AG04450 (cell line): ENCODE measurements around the gene TSPO. TPM values are rescaled to one million over a fixed set of nuclear protein-coding genes. Genes with fewer than 3 reads are reported as not detected.
"Not testable (repeated sequence)": the region's sequence is repeated elsewhere in the genome, so short reads cannot be mapped to it uniquely, and the experiment has no call there.

Source experiments
- CTCF ChIA-PET: fragments of 300-600, 350-600 bp; formaldehyde crosslinking; extraction: SDS; loops from one replicate; lab custom pipeline; 2022; ENCODE audit warnings: antibody characterized with exemption, inconsistent platforms; lab: Charles Lee
- POLR2A ChIA-PET: fragments of 350-600 bp; formaldehyde crosslinking; extraction: SDS; loops from one replicate; lab custom pipeline; 2021; ENCODE audit warnings: antibody characterized with exemption, inconsistent platforms; lab: Yijun Ruan, JAX
- DNase-seq: peaks from one replicate; pipeline ENCODE4 v3.0.0-alpha.2; 2011; ENCODE audit warnings: low read depth, low spot score
- H3K27ac ChIP-seq: one replicate; pipeline ENCODE4 v1.5.1; 2012; ENCODE audit warnings: low read depth, low read length, control low read depth
- H3K27me3 ChIP-seq: one replicate; pipeline ENCODE4 v1.6.0; 2012; ENCODE audit warnings: low read length; ENCODE audit not compliant: control insufficient read depth, insufficient read depth
- H3K4me3 ChIP-seq: 2 replicates; pipeline ENCODE4 v1.5.1; 2011; ENCODE audit warnings: mild to moderate bottlenecking, low read depth, low read length, control low read depth
- H3K9me3 ChIP-seq: 2 replicates; pipeline ENCODE4 v1.5.1; 2012; ENCODE audit warnings: low read length; ENCODE audit not compliant: control insufficient read depth, insufficient read depth
- polyA plus RNA-seq: library from polyadenylated mRNA; depleted of rRNA; stranded (reverse); fragments of >200 nt; gene quantifications from 2 replicates; pipeline ENCODE4 v1.2.3, GENCODE V29; 2011
- TF ChIP-seq, protein P1 (sequence below): IDR thresholded peaks from 2 replicates; pipeline ENCODE4 v1.5.1; 2011; ENCODE audit warnings: low read depth, low read length, control low read depth, inconsistent platforms

The TSPO gene
- polyA plus RNA-seq, 1 experiment, result 107 TPM

DNA sequence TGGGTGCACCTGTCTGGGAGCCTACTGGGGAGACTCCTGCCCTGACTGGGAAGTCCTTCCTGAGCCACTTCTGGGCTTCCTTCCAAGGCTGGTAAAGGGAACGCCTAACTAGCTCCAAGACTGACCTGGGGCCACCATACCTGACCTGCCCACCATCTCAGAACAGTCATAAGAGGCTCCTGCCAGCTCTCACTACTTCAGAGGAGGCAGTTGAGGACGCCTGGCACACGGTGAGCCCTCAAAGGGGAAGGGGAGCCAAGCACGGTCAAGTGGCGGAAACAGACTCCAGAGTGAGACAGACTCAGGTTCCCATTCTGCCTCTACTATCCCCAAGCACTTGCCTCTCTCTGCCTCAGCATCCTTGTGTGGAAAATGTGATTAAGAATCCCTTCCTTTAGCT lies 15.8 kb upstream of the TSPO start:
- Histone ChIP-seq H3K4me3 (no peak overlapping the region), H3K9me3 (no peaks in the 10 kb centered on the region), H3K27me3 (no peaks in the 10 kb centered on the region), H3K27ac (no peak overlapping the region)
- TF ChIP-seq, protein P1, sequence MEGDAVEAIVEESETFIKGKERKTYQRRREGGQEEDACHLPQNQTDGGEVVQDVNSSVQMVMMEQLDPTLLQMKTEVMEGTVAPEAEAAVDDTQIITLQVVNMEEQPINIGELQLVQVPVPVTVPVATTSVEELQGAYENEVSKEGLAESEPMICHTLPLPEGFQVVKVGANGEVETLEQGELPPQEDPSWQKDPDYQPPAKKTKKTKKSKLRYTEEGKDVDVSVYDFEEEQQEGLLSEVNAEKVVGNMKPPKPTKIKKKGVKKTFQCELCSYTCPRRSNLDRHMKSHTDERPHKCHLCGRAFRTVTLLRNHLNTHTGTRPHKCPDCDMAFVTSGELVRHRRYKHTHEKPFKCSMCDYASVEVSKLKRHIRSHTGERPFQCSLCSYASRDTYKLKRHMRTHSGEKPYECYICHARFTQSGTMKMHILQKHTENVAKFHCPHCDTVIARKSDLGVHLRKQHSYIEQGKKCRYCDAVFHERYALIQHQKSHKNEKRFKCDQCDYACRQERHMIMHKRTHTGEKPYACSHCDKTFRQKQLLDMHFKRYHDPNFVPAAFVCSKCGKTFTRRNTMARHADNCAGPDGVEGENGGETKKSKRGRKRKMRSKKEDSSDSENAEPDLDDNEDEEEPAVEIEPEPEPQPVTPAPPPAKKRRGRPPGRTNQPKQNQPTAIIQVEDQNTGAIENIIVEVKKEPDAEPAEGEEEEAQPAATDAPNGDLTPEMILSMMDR, result no peak
- CTCF ChIA-PET, result no interaction called here
- POLR2A ChIA-PET, result no interaction called here
- no peak for DNase-seq

DNA sequence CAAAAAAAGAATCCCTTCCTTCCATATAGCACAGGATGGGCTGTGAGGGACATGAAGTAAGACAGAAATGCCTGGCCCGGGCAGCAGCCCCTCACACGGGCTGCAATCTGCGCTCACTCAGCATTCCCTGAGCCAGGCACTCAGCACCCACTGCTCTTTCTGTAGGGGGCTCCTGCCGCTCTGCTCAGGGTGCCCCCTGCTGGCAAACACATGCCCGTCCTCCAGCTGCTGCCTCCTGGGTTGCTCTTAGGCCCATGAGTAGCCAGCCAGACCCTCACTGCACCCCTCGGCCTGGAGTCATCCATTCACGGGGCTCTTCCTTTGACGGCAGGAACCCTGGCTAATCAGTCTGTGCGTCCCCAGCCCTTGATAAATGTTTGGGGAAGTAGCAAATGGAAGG lies 15.1 kb upstream of the TSPO start:
- ChIA-PET POLR2A (no interaction called here), CTCF (no interaction called here)
- Histone ChIP-seq H3K4me3 (no peak overlapping the region), H3K27me3 (no peaks in the 10 kb centered on the region), H3K27ac (no peak overlapping the region), H3K9me3 (no peaks in the 10 kb centered on the region)
- no peak for DNase-seq
- TF ChIP-seq, protein P1, result peak; percentile 59

DNA sequence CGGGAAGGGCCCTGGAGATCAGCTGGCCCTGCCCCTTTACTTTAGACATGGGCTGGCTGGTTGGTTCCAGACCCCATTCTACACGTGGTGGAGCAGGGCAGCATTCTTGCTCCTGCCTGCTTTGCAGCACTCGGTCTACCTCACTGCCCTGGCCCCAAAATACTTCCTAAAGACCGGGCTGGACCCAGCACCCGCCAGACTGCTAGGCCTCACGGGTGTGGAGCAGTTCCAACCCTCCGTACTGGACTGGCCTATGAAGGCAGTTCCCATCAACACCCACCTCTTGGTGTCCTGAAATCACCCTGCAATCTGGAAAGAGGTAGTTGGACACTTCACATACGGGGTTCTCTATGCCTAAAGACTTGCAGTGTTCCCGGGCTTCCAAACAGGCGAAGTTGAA lies 14.6 kb upstream of the TSPO start:
- no peaks in the 10 kb centered on the region for H3K27me3 ChIP-seq
- no peak overlapping the region for H3K4me3 ChIP-seq
- H3K27ac ChIP-seq, result no peak overlapping the region
- no peaks in the 10 kb centered on the region for H3K9me3 ChIP-seq
- TF ChIP-seq, protein P1, result no peak
- POLR2A ChIA-PET, result no interaction called here
- no peak for DNase-seq
- CTCF ChIA-PET, result no interaction called here

DNA sequence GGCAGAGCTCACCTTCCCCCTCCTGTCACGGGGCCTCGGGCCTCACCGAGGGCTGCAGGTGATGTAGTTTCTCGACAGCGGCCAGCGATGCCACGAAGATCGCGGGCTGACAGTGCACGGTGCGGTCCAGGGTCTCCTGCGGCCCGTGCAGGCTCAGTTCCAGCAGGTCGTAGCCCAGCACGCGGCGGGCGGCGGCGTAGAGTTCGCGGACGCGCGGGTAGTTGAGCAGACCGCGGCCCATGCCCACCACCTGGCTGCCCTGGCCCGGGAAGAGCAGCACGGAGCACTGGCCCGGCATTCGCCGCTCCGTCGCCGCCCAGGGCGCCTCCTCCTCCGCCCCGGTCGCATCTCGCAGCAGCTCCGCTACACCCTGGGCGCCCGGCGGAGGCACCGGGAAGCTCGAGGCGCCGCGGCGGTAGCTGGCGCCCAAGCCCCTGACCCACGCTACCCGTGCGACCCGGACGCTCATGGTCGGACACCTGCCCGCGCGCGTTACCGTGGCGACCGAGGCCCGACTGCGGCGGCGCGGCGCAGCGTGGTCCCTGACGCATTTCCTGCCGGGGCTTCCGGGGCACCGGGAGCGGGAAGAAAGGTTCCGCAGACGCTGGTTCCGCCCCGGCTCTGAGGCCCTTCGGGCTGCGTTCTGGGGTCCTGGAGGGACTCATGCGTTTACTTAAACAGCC lies 8.3 kb upstream of the TSPO start, which contains the start of gene MCAT:
Gene MCAT (minus strand): TSS at position 519 of the 683 bp plus-strand sequence. CDS start 50 bp downstream, at position 469.
- peak; percentile 13 for DNase-seq
- POLR2A ChIA-PET, result interaction anchor here (1.2 kb wide), 1 partner anchor 14 kb away, joined by 3 read pairs; no protein-coding TSS in a partner anchor

DNA sequence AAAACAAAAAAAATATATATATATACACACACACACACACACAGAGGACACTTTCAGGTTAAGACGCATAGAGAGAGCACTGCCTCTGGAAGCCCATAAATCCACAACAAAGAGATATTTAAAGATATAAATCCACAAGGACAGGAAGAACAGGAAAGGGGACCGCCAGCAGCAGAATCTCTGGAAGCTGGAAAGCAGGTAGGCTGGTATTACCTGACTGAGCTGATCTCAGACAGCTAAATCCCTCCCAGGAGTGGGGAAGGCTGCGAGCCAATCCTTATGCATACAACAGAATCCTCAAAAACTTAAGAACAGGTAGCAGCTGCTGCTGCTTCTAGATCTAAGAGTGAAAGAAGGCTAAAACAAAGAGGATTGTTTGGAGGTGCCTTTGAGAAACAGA lies 6.4 kb upstream of the TSPO start:
- ChIA-PET POLR2A (no interaction called here), CTCF (no interaction called here)
- TF ChIP-seq, protein P1, result no peak
- Histone ChIP-seq H3K9me3 (no peaks in the 10 kb centered on the region), H3K27ac (no peak overlapping the region), H3K4me3 (no peak overlapping the region), H3K27me3 (no peaks in the 10 kb centered on the region)
- no peak for DNase-seq

More for the DNA sequence above, 8.3 kb upstream of the TSPO start, which contains the start of gene MCAT:
- Histone ChIP-seq H3K27me3 (no peaks in the 10 kb centered on the region), H3K4me3 (peak within 1 kb of the TSS; percentile 88), H3K27ac (no peak within 1 kb of the TSS), H3K9me3 (no peaks in the 10 kb centered on the region)
- TF ChIP-seq, protein P1, result no peak
- CTCF ChIA-PET, result no interaction called here

DNA sequence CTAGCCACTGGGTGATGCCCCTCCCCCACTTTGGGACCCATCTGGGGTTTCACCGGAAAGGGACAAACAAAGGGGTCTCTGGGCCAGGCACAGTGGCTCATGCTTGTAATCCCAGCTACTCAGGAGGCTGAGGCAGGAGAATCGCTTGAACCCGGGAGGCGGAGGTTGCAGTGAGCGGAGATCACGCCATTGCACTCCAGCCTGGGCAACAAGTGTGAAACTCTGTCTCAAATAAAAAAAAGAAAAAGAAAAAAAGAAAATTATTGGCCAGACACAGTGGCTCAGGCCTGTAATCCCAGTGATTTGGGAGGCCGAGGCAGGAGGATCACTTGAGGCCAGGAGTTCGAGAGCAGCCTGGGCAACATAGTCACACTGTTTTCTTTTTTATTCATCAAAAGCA lies 6.0 kb upstream of the TSPO start:
- POLR2A ChIA-PET, DNase-seq, H3K4me3 ChIP-seq, CTCF ChIA-PET, H3K27me3 ChIP-seq, H3K27ac ChIP-seq, H3K9me3 ChIP-seq: not testable (repeated sequence)

DNA sequence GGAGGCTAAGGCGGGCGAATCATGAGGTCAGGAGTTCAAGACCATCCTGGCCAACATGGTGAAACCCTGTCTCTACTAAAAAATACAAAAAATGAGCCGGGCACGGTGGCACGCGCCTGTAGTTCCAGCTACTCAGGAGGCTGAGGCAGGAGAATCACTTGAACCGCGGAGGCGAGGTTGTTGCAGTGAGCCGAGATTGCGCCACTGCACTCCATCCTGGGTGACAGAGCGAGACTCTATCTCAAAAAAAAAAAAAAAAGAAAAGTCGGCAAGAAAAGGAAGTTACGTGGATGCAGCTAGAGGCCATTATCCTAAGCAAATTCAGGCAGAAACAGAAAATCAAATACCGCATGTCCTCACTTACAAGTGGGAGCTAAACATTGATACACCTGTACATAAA lies 5.0 kb upstream of the TSPO start:
- POLR2A ChIA-PET, result not testable (repeated sequence)

More for the DNA sequence above, 5.0 kb upstream of the TSPO start:
- H3K9me3 ChIP-seq, H3K4me3 ChIP-seq, DNase-seq, H3K27ac ChIP-seq, CTCF ChIA-PET, H3K27me3 ChIP-seq: not testable (repeated sequence)
